CD4-positive, alpha-beta memory T cell (primary cell): ENCODE data around the gene MRPL11. TPM values are rescaled to one million over a fixed set of nuclear protein-coding genes. Genes with fewer than 3 reads are reported as not detected.

Experiments
- CTCF ChIA-PET: fragments of 350-600 bp; sonication (Branson Sonifier 250); formaldehyde crosslinking; loops from one replicate; lab custom pipeline; 2021; ENCODE audit warnings: inconsistent platforms; ENCODE audit not compliant: partially characterized antibody; lab: Charles Lee
- POLR2A ChIA-PET: fragments of 350-600 bp; sonication (Branson Sonifier 250); formaldehyde crosslinking; loops from one replicate; lab custom pipeline; 2021; ENCODE audit not compliant: partially characterized antibody; lab: Charles Lee
- DNase-seq, 5 donors: peaks; one replicate each; pipeline versions ENCODE4 v3.0.0 to v3.0.0-alpha.2; 2020 to 2022; ENCODE audit warnings: mixed read lengths in 1 of 5
- H3K27ac ChIP-seq: one replicate; pipeline ENCODE4 v1.7.0; 2013; ENCODE audit warnings: low read depth, low read length
- H3K27me3 ChIP-seq: 2 replicates; pipeline ENCODE4 v1.7.0; 2013; ENCODE audit warnings: mild to moderate bottlenecking, low read length, moderate library complexity; ENCODE audit not compliant: insufficient read depth
- H3K36me3 ChIP-seq: 2 replicates; pipeline ENCODE4 v1.7.0; 2013; ENCODE audit warnings: mild to moderate bottlenecking, low read length, moderate library complexity; ENCODE audit not compliant: insufficient read depth
- H3K4me1 ChIP-seq: 2 replicates; pipeline ENCODE4 v1.7.0; 2013; ENCODE audit warnings: mild to moderate bottlenecking, low read length, moderate library complexity; ENCODE audit not compliant: insufficient read depth
- H3K4me3 ChIP-seq, 2 donors: one replicate each; pipeline ENCODE4 v1.7.0; 2013; ENCODE audit warnings: low read length in 2 of 2, mild to moderate bottlenecking in 1 of 2
- H3K9me3 ChIP-seq, 2 donors: one replicate each; pipeline ENCODE4 v1.7.0; 2013; ENCODE audit warnings: low read length in 2 of 2, control low read depth in 1 of 2; ENCODE audit not compliant: control insufficient read depth in 1 of 2
- H3K27ac Mint-ChIP-seq, 7 donors: one replicate each; pipeline ENCODE4 v1.8.0; 2020 to 2021; ENCODE audit warnings: mixed read lengths in 7 of 7, mild to moderate bottlenecking in 6 of 7, inconsistent platforms in 3 of 7, moderate library complexity in 3 of 7
- H3K27me3 Mint-ChIP-seq, 2 donors: one replicate each; pipeline ENCODE4 v1.8.0; 2020 to 2021; ENCODE audit warnings: mixed read lengths in 2 of 2
- H3K36me3 Mint-ChIP-seq, 2 donors: one replicate each; pipeline ENCODE4 v1.8.0; 2020 to 2021; ENCODE audit warnings: mixed read lengths in 2 of 2, inconsistent platforms in 1 of 2, mild to moderate bottlenecking in 1 of 2
- H3K4me1 Mint-ChIP-seq, 4 donors: one replicate each; pipeline ENCODE4 v1.8.0; 2020 to 2021; ENCODE audit warnings: mixed read lengths in 4 of 4, mild to moderate bottlenecking in 1 of 4
- H3K4me3 Mint-ChIP-seq, 8 donors: one replicate each; pipeline ENCODE4 v1.8.0; 2020 to 2021; ENCODE audit warnings: mixed read lengths in 8 of 8, mild to moderate bottlenecking in 7 of 8, moderate library complexity in 6 of 8, inconsistent platforms in 3 of 8
- H3K9me3 Mint-ChIP-seq, 8 donors: one replicate each; pipeline ENCODE4 v1.8.0; 2020 to 2021; ENCODE audit warnings: mixed read lengths in 8 of 8, mild to moderate bottlenecking in 5 of 8, inconsistent platforms in 3 of 8, moderate library complexity in 1 of 8
- intact Hi-C: fragments of 100-400 bp; cut with micrococcal nuclease; formaldehyde crosslinking; loops from one replicate; pipeline ENCODE4 v1.15.1; 2023
- polyA plus RNA-seq, 2 donors: library from polyadenylated mRNA; unstranded; fragments of 300-500 nt; fragmentation: Illumina TruSeq; gene quantifications; one replicate each; pipeline ENCODE4 v1.2.3, GENCODE V29; 2021
- total RNA-seq, 2 experiments: library from RNA; stranded (reverse); gene quantifications; one replicate each; pipeline ENCODE4 v1.2.3, GENCODE V29; 2021

The MRPL11 gene
- total and polyA plus RNA-seq, 4 experiments from 2014 or later, result 22.0 to 78.1 (median 52.4) TPM

- Mint-ChIP-seq H3K4me1 (peaks cover 12 to 39% (median 18%) of the 10 kb centered on the region in 4 donors), H3K4me3 (peak overlapping the region in 4 of 8 donors; percentile 26 to 57 (median 48)), H3K9me3 (no peaks in the 10 kb centered on the region), H3K27me3 (no peaks in the 10 kb centered on the region), H3K27ac (peak overlapping the region in 2 of 7 donors; percentile 68 to 70), H3K36me3 (peaks cover 0 to 15% of the 10 kb centered on the region in 2 donors)
- ChIA-PET POLR2A (interaction anchor here (1.0 to 2.3 kb wide), 3 partner anchors 11 to 68 kb away, joined by 3 to 8 read pairs (median 6); partner anchors contain the start of gene PELI3), CTCF (interaction anchor here (1.4 kb wide), 3 partner anchors 7 to 10 kb away, joined by 3 to 7 read pairs (median 3); no protein-coding TSS in a partner anchor)
- peaks cover 5% of the 10 kb centered on the region for H3K36me3 ChIP-seq
- H3K4me3 ChIP-seq, result no peak overlapping the region
- no peak overlapping the region for H3K27ac ChIP-seq
- DNase-seq, result no peak
- intact Hi-C loops, result loop anchor here (2.0 kb wide), 1 partner anchor 67 kb away; no protein-coding TSS in a partner anchor
- no peaks in the 10 kb centered on the region for H3K9me3 ChIP-seq
- H3K4me1 ChIP-seq, result peaks cover 20% of the 10 kb centered on the region
- no peaks in the 10 kb centered on the region for H3K27me3 ChIP-seq
Measured at GRCh38 chr11:66477263-66478201, 38.9 kb upstream of the MRPL11 start.

- DNase-seq, result no peak
- intact Hi-C loops, result no loop called here
- no peaks in the 10 kb centered on the region for H3K9me3 ChIP-seq
- peak overlapping the region in 2 of 7 donors; percentile 35 to 41 for H3K27ac Mint-ChIP-seq
- H3K9me3 Mint-ChIP-seq, result no peaks in the 10 kb centered on the region
- CTCF ChIA-PET, result no interaction called here
- no peak overlapping the region for H3K4me3 ChIP-seq
- H3K4me1 Mint-ChIP-seq, result peaks cover 11 to 35% (median 16%) of the 10 kb centered on the region in 4 donors
- no peaks in the 10 kb centered on the region for H3K27me3 ChIP-seq
- peaks cover 20% of the 10 kb centered on the region for H3K4me1 ChIP-seq
- peaks cover 9% of the 10 kb centered on the region for H3K36me3 ChIP-seq
- peak overlapping the region in 2 of 8 donors; percentile 20 to 61 for H3K4me3 Mint-ChIP-seq
- POLR2A ChIA-PET, result interaction anchor here (1.0 kb wide), 1 partner anchor 11 kb away, joined by 3 read pairs; no protein-coding TSS in a partner anchor
- no peaks in the 10 kb centered on the region for H3K27me3 Mint-ChIP-seq
- H3K36me3 Mint-ChIP-seq, result peaks cover 0 to 16% of the 10 kb centered on the region in 2 donors
- no peak overlapping the region for H3K27ac ChIP-seq
Measured at GRCh38 chr11:66476841-66477251, 38.2 kb upstream of the MRPL11 start.

- intact Hi-C loops, result no loop called here
- H3K4me1 Mint-ChIP-seq, result peaks cover 11 to 35% (median 16%) of the 10 kb centered on the region in 4 donors
- Histone ChIP-seq H3K27ac (no peak overlapping the region), H3K36me3 (peaks cover 9% of the 10 kb centered on the region), H3K27me3 (no peaks in the 10 kb centered on the region), H3K4me1 (peaks cover 19% of the 10 kb centered on the region), H3K9me3 (no peaks in the 10 kb centered on the region), H3K4me3 (no peak overlapping the region)
- H3K36me3 Mint-ChIP-seq, result peaks cover 1 to 16% of the 10 kb centered on the region in 2 donors
- ChIA-PET CTCF (no interaction called here), POLR2A (interaction anchor here (1.0 kb wide), 1 partner anchor 10 kb away, joined by 3 read pairs; no protein-coding TSS in a partner anchor)
- no peak for DNase-seq
- H3K9me3 Mint-ChIP-seq, result no peaks in the 10 kb centered on the region
- peak overlapping the region in 2 of 7 donors; percentile 35 to 41 for H3K27ac Mint-ChIP-seq
- H3K27me3 Mint-ChIP-seq, result no peaks in the 10 kb centered on the region
- H3K4me3 Mint-ChIP-seq, result no peak overlapping the region
Measured at GRCh38 chr11:66476173-66476840, 37.7 kb upstream of the MRPL11 start.

- ChIA-PET CTCF (no interaction called here), POLR2A (no interaction called here)
- Mint-ChIP-seq H3K27me3 (no peaks in the 10 kb centered on the region), H3K9me3 (no peaks in the 10 kb centered on the region), H3K4me3 (no peak overlapping the region), H3K4me1 (peaks cover 8 to 30% (median 11%) of the 10 kb centered on the region in 4 donors), H3K36me3 (peaks cover 5 to 15% of the 10 kb centered on the region in 2 donors), H3K27ac (no peak overlapping the region)
- Histone ChIP-seq H3K4me1 (peaks cover 11% of the 10 kb centered on the region), H3K4me3 (no peak overlapping the region), H3K27me3 (no peaks in the 10 kb centered on the region), H3K36me3 (peaks cover 9% of the 10 kb centered on the region), H3K9me3 (no peaks in the 10 kb centered on the region), H3K27ac (no peak overlapping the region)
- intact Hi-C loops, result no loop called here
- DNase-seq, result no peak
Measured at GRCh38 chr11:66475349-66476172, 36.9 kb upstream of the MRPL11 start.

GRCh38 chr11:66473608-66474515 is 35.2 kb upstream of the MRPL11 start:
- Mint-ChIP-seq H3K27ac (peak overlapping the region in 2 of 7 donors; percentile 23 to 81), H3K4me3 (no peak overlapping the region), H3K36me3 (peaks cover 5 to 8% of the 10 kb centered on the region in 2 donors), H3K9me3 (no peaks in the 10 kb centered on the region), H3K4me1 (peaks cover 1 to 18% (median 4%) of the 10 kb centered on the region in 4 donors), H3K27me3 (no peaks in the 10 kb centered on the region)
- H3K27ac ChIP-seq, result no peak overlapping the region
- POLR2A ChIA-PET, result no interaction called here
- H3K4me3 ChIP-seq, result no peak overlapping the region
- intact Hi-C loops, result no loop called here
- H3K27me3 ChIP-seq, result no peaks in the 10 kb centered on the region
- peaks cover 9% of the 10 kb centered on the region for H3K36me3 ChIP-seq
- no peaks in the 10 kb centered on the region for H3K4me1 ChIP-seq
- CTCF ChIA-PET, result interaction anchor here (1.7 kb wide), 1 partner anchor 35 kb away, joined by 3 read pairs; the partner anchor contains the start of gene MRPL11
- H3K9me3 ChIP-seq, result no peaks in the 10 kb centered on the region
- DNase-seq, result no peak

- no peaks in the 10 kb centered on the region for H3K9me3 ChIP-seq
- intact Hi-C loops, result no loop called here
- Mint-ChIP-seq H3K4me1 (peaks cover 3 to 20% (median 7%) of the 10 kb centered on the region in 4 donors), H3K36me3 (peaks cover 5 to 8% of the 10 kb centered on the region in 2 donors), H3K27ac (no peak overlapping the region), H3K9me3 (no peaks in the 10 kb centered on the region), H3K4me3 (no peak overlapping the region), H3K27me3 (no peaks in the 10 kb centered on the region)
- H3K27me3 ChIP-seq, result no peaks in the 10 kb centered on the region
- ChIA-PET POLR2A (no interaction called here), CTCF (interaction anchor here (1.7 kb wide), 1 partner anchor 34 kb away, joined by 3 read pairs; the partner anchor contains the start of gene MRPL11)
- H3K36me3 ChIP-seq, result peaks cover 9% of the 10 kb centered on the region
- no peak overlapping the region for H3K4me3 ChIP-seq
- peaks cover 4% of the 10 kb centered on the region for H3K4me1 ChIP-seq
- H3K27ac ChIP-seq, result no peak overlapping the region
- no peak for DNase-seq
Measured at GRCh38 chr11:66473167-66473566, 34.5 kb upstream of the MRPL11 start.
